Stimulated activated CD8-positive, alpha-beta memory T cell treated with anti-CD3 and anti-CD28 coated beads, Interleukin-15, amount 100 ng/mL, for 48 hours (primary cell): ENCODE measurements around the gene BTAF1.

Source experiments
- DNase-seq, 2 donors: peaks; one replicate each; pipeline ENCODE4 v3.0.0-alpha.2; 2020; ENCODE audit warnings: low read depth in 2 of 2

BTAF1 gene

DNA sequence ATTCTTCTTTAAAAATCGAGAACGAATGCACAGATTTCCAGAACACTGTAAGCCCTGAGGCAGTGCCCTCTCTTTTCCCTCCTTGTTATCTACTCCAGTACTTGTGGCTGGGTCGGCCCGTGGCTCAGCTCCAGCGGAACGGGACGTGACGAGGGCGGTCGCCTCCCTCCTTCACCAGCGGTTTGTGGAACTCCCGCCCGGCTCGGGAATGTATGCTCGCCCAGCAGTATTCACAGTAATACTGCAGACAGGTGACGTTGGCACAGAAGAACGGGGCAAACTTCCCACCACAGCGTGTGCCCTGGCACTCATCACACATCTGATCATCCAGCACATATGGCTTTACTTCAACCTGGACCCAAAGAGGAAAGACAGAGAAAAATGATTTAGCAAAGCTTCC is 128.5 kb downstream of the BTAF1 start:
- no peak for DNase-seq

DNA sequence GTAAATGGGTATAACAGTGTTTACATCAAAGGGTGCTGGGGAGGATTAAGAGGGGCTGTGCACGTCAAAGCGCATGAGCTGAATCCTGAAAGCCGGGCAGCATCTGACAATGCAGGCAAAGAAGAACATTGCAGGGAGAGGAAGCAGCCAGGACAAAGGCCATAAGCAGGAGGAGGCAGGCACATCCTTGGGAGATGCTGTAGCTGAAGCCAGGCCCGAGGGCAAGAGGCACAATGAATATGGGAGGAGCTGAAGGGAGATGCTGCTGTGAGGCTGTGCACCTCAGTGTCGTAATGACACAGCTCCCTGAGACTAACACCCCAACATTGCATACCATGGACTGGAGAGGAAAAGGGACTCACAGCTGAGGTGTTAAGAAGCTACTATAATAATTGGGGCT is 129.2 kb downstream of the BTAF1 start:
- no peak for DNase-seq

DNA sequence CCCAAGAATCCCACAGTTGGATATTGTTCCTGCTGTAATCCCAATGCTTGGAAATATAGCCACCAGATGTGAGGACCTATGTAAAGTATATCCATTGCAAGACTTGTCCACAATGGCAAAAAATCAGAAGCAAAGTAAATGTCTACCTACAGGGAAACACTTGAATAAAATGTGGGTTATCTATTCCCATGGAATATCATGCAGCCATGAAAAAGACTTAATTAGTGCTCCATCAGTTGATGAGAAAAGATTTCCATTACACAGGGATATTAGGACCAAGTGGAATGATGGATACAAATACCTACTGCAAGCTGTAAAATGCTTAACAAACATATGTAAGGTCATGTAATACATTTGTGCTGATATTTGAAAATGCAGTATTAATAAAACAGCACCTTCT is 131.2 kb downstream of the BTAF1 start:
- DNase-seq = no peak

DNA sequence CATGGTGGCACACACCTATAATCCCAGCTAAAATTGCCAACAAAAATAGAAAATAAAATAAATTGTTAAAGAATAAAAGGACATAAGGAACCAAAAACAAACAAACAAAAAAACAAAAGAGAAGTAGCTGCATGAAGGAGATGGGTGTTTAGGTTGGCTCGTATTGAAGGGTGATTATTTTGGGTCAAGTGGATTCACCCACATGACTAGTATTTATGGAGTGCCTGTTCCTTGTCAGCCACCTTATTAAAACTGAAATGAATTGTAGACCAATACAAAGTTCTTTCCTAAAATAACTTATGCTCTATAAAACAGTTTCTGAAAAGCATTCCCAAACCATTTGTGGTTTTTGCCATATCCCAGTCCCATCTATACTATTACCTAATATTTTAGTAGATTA is 138.7 kb downstream of the BTAF1 start:
- DNase-seq = no peak

DNA sequence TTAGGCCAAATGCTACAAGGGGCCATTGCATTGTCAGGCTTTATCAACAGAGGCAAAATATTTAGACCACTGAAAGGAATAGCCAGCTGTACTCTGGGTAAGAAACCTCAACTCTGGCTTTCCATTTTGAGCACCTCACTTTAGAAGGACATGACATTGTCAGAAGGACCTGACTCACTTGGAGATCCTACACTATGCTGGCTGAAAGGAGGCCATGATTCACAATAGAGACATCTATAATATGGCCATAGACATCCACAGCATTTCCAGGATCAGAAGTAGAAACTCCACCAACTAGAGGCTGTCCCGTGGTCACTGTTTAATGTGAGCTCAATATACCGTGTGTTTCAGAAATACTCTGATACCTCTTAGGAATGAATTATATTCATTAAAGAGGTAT is 140.9 kb downstream of the BTAF1 start:
- no peak for DNase-seq

DNA sequence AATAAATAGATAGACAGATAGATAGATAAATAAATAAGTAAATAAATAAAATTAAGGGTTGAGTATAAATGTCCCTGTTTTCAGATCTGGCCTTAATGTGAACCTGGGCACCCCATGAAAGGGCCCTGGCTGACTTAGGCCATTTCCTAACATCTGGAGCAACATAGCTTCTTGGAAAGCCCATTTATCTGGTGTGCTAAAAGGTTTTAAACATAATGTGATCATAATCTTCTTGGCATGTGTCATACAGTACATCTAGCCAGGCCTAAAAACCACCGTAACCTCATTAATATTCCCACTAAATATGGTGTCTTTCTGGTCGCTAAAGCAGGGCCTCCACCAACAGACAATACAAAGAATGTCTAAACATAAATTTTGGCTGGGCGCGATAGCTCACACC is 142.8 kb downstream of the BTAF1 start:
- no peak for DNase-seq

DNA sequence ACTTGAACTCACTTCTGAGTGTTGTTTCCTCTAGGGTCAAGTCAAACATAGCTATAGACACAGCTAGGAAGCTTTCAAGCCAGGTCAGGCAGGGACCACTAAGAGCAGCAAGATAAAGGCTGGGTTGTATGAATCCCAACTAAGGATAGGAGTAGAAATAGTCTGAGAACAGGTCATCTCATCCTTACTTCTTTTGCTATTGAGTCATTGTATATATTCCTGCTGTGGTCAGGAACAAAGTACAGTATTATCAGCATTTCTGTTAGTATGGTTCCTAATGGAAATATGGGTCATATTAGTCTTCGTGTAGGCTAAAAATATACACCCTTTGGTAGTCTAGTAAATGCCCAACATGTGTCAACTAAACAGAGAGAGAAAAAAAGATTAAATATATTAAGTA is 145.3 kb downstream of the BTAF1 start:
- DNase-seq = no peak

DNA sequence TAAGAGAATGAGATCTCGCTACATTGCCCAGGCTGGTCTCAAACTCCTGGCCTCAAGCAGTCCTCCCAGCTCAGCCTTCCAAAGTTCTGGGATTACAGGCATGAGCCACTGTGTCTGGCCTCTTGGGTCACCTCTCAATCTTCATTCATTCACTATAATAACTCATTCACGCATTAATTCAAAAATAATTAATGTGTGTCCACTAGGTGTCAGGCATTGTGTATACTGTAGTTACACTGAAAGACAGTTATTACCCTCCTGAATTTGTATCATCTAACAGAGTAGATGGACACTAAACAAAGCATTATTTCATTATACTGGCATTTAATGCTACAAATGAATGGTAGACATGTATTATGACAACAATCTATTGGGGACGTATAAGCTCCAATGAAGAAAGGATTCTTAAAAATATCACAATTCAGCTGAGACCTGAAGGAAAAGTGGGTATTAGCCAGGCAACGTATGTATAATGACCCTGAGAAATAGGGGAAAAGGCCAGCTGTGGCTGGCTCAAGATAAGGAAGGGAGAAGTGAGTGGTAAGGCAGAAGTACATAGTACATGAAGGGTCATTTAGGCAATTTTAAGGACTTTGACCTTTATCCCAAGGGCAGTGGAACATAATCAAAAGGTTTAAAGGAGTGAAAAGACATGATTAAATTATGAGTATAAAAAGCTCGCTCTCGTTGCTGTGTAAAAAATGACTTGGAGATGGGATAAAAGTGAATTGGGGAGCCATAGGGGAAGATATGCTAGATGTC is 150.7 kb downstream of the BTAF1 start:
- no peak for DNase-seq

DNA sequence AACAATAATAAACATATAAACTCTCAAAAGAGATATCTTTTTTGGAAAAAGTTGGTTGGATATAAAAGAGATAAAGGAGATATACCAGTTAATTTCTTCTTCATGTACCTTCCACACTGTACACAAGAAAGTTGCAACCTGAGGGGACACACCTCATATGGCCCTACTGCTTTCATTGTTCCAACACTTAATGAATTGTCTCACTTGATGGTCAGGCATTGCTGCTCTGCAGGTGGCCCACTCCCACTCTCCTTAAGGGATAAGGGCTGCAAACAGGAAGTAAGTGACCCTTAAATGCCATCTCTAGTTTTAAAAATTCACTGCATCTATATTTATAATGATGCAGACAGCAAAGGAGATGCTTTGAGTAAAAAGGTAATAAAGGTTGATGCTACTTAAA is 152.3 kb downstream of the BTAF1 start:
- DNase-seq = no peak

DNA sequence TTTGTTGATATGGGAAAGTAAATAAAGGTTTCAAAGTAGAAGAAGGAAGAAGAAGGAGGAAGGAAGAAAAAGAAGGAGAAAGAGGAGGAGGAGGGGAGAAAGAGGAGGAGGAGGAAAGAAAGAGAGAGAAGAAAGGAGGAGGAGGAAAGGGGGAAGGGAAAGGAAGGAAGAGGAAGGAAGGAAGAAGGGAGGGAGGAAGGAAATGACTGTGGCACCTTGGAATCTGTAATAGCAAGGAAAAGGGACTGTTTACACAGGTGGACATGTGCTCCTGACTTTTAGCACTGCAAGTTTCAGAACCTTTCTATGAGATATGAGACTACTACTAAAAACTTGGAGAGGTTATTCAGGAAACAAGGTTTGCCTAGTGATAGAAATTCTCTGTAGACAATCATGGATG is 153.2 kb downstream of the BTAF1 start:
- no peak for DNase-seq

DNA sequence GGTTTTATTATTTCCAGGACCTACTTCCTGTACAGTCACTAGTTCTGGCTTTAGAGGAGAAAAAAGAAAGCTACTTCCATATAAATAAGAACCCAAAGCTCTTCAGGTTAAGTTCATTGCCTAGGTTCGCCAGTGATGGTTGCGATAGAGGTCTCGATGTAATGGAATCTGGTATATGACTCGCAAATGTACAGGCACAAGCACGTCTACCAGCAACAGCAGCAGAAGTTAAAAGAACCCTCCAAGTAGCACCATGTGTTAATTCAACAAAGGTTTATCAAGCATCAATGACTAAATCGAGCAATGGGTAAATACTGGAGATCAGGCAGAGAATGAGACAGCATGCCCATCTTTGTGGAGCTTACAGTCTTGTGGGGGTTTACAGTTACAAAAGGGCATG is 155.4 kb downstream of the BTAF1 start:
- DNase-seq = no peak
